ENCODE measurements around the gene PRSS23. TPM values are rescaled to one million over a fixed set of nuclear protein-coding genes. Genes with fewer than 3 reads are reported as not detected.
A peak's percentile ranks its signal among the peaks of the same experiment; 100 is the strongest.
"Not testable (repeated sequence)": the region's sequence is repeated elsewhere in the genome, so short reads cannot be mapped to it uniquely, and the experiment has no call there.

Gene PRSS23
- total RNA-seq, 1 donor from 2014 or later: 27.5 TPM

DNA sequence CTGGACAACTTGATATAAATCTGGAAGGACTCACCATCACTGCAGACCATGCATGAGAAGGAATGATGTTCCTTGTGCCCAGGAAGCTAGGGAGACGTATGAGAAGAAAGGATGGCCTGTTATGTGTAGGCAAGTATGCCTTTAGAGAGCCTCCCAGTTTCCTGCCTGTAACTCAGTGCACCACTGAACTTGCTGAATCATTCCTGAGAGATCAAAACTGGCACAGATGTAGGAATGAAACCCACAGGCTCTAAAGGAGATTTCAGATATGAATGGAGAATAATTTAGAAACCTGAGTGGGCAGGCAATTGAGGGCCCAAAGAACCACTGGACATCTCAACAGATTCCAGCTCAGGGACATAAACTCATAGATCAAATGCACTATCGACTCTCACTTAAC is 38.4 kb upstream of the PRSS23 start:
- no peak for DNase-seq (ENCODE audit: low read depth, low spot score)
- Mint-ChIP-seq H3K36me3 (ENCODE audit: low read depth) (peaks cover 2% of the 10 kb centered on the region), H3K27me3 (ENCODE audit: low read depth) (no peaks in the 10 kb centered on the region), H3K27ac (ENCODE audit: unreplicated experiment) (no peak overlapping the region), H3K4me3 (no peak overlapping the region), H3K9me3 (peaks cover 7% of the 10 kb centered on the region), H3K4me1 (peaks cover 19% of the 10 kb centered on the region)
- TF ChIP-seq, protein P1, sequence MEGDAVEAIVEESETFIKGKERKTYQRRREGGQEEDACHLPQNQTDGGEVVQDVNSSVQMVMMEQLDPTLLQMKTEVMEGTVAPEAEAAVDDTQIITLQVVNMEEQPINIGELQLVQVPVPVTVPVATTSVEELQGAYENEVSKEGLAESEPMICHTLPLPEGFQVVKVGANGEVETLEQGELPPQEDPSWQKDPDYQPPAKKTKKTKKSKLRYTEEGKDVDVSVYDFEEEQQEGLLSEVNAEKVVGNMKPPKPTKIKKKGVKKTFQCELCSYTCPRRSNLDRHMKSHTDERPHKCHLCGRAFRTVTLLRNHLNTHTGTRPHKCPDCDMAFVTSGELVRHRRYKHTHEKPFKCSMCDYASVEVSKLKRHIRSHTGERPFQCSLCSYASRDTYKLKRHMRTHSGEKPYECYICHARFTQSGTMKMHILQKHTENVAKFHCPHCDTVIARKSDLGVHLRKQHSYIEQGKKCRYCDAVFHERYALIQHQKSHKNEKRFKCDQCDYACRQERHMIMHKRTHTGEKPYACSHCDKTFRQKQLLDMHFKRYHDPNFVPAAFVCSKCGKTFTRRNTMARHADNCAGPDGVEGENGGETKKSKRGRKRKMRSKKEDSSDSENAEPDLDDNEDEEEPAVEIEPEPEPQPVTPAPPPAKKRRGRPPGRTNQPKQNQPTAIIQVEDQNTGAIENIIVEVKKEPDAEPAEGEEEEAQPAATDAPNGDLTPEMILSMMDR (conservative IDR thresholded peaks at IDR 0.05): no peak

- Mint-ChIP-seq H3K27ac (ENCODE audit: unreplicated experiment) (peak overlapping the region; percentile 44), H3K4me3 (no peak overlapping the region), H3K9me3 (peaks cover 7% of the 10 kb centered on the region), H3K27me3 (ENCODE audit: low read depth) (no peaks in the 10 kb centered on the region), H3K36me3 (ENCODE audit: low read depth) (no peaks in the 10 kb centered on the region), H3K4me1 (peaks cover 29% of the 10 kb centered on the region)
- TF ChIP-seq, protein P1 (conservative IDR thresholded peaks at IDR 0.05): no peak
- no peak for DNase-seq (ENCODE audit: low read depth, low spot score)
These were observed 35.1 kb upstream of the PRSS23 start for GRCh38 chr11:86765203-86765602.

GRCh38 chr11:86765878-86766277 is 34.5 kb upstream of the PRSS23 start:
- H3K27me3 Mint-ChIP-seq (ENCODE audit: low read depth): no peaks in the 10 kb centered on the region
- H3K27ac Mint-ChIP-seq (ENCODE audit: unreplicated experiment): no peak overlapping the region
- H3K4me1 Mint-ChIP-seq: peaks cover 29% of the 10 kb centered on the region
- no peaks in the 10 kb centered on the region for H3K36me3 Mint-ChIP-seq (ENCODE audit: low read depth)
- H3K4me3 Mint-ChIP-seq: no peak overlapping the region
- H3K9me3 Mint-ChIP-seq: peaks cover 3% of the 10 kb centered on the region
- no peak for DNase-seq (ENCODE audit: low read depth, low spot score)
- TF ChIP-seq, protein P1 (conservative IDR thresholded peaks at IDR 0.05): no peak

DNA sequence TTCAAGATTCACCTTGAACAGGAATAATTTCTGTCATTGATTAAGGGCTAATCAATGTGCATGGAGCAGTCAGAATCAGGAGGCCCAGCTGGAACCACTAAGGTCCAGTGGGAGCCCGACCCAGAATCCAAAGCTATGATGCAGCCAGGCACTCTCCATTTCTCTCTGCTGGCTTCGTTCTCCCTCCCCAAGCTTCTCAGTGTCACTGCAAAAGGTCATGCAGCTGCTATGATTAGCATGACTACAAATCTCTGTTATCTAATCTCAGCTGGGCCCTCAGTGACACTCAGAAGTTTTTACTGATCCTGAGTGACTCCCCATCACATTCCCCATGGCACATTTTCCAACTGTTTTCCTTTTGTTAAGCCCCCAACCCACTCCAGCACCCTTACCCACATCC is 31.1 kb upstream of the PRSS23 start:
- no peaks in the 10 kb centered on the region for H3K36me3 Mint-ChIP-seq (ENCODE audit: low read depth)
- H3K4me1 Mint-ChIP-seq: peaks cover 29% of the 10 kb centered on the region
- H3K9me3 Mint-ChIP-seq: peaks cover 9% of the 10 kb centered on the region
- TF ChIP-seq, protein P1 (conservative IDR thresholded peaks at IDR 0.05): no peak
- H3K4me3 Mint-ChIP-seq: no peak overlapping the region
- no peaks in the 10 kb centered on the region for H3K27me3 Mint-ChIP-seq (ENCODE audit: low read depth)
- no peak overlapping the region for H3K27ac Mint-ChIP-seq (ENCODE audit: unreplicated experiment)
- DNase-seq (ENCODE audit: low read depth, low spot score): no peak

- not testable (repeated sequence) for H3K4me3 Mint-ChIP-seq; H3K27me3 Mint-ChIP-seq (ENCODE audit: low read depth); H3K36me3 Mint-ChIP-seq (ENCODE audit: low read depth); H3K27ac Mint-ChIP-seq (ENCODE audit: unreplicated experiment); DNase-seq (ENCODE audit: low read depth, low spot score); H3K9me3 Mint-ChIP-seq
- peaks cover 17% of the 10 kb centered on the region for H3K4me1 Mint-ChIP-seq
These were observed 29.8 kb upstream of the PRSS23 start for GRCh38 chr11:86770473-86771027.

DNA sequence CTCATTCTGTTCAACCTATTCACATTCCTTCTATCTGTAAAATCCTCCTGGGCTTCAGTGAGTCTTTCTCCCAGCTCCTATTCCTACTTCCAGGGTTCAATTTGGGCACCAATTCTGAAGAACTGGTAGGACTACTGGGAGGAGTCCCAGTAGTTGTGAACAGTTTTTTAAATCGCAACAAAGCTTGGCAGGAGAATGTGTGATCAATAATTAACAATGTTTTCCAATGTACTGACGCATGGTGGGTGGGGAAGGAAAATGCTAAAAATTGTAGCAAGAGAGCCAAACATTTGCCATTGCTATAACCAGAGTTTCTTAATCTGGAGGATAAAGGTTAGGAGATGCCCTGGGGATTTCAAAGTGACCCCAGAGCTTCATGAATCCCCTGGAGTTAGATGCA is 27.3 kb upstream of the PRSS23 start:
- no peak for DNase-seq (ENCODE audit: low read depth, low spot score)
- Mint-ChIP-seq H3K4me1 (peaks cover 14% of the 10 kb centered on the region), H3K27me3 (ENCODE audit: low read depth) (no peaks in the 10 kb centered on the region), H3K27ac (ENCODE audit: unreplicated experiment) (no peak overlapping the region), H3K4me3 (no peak overlapping the region), H3K9me3 (peaks cover 5% of the 10 kb centered on the region), H3K36me3 (ENCODE audit: low read depth) (no peaks in the 10 kb centered on the region)
- TF ChIP-seq, protein P1 (conservative IDR thresholded peaks at IDR 0.05): no peak
